Progenitor cell of endocrine pancreas (in vitro differentiated cells): ENCODE measurements around the gene NGRN. TPM values are rescaled to one million over a fixed set of nuclear protein-coding genes. Genes with fewer than 3 reads are reported as not detected.
A peak's percentile ranks its signal among the peaks of the same experiment; 100 is the strongest.

ENCODE experiments used
- DNase-seq: peaks from one replicate; pipeline ENCODE4 v3.0.0; 2021; ENCODE audit warnings: low spot score; ENCODE audit not compliant: unreplicated experiment
- H3K27ac Mint-ChIP-seq: 2 replicates; pipeline ENCODE4 v1.8.0; 2021; ENCODE audit warnings: mild to moderate bottlenecking, moderate library complexity, mixed read lengths
- H3K27me3 Mint-ChIP-seq: 2 replicates; pipeline ENCODE4 v1.8.0; 2021; ENCODE audit warnings: mixed read lengths
- H3K36me3 Mint-ChIP-seq: 2 replicates; pipeline ENCODE4 v1.8.0; 2022; ENCODE audit warnings: mixed read lengths; ENCODE audit not compliant: insufficient read depth
- H3K4me1 Mint-ChIP-seq: 2 replicates; pipeline ENCODE4 v1.8.0; 2021; ENCODE audit warnings: low read depth, mixed read lengths
- H3K4me3 Mint-ChIP-seq: 2 replicates; pipeline ENCODE4 v1.8.0; 2021; ENCODE audit warnings: low read depth, mild to moderate bottlenecking, moderate library complexity, mixed read lengths
- H3K9me3 Mint-ChIP-seq: 2 replicates; pipeline ENCODE4 v1.8.0; 2021; ENCODE audit warnings: low read depth, mixed read lengths
- CTCF ChIP-seq: fragments of 200-600 bp; sonication (generic); IDR thresholded peaks from one replicate; pipeline ENCODE4 v1.5.0; 2021; ENCODE audit warnings: antibody characterized with exemption, mild to moderate bottlenecking; ENCODE audit not compliant: unreplicated experiment
- total RNA-seq: library from RNA; stranded (reverse); gene quantifications from 2 replicates; pipeline ENCODE4 v1.2.1, GENCODE V29; 2021

NGRN gene
- total RNA-seq, 1 donor from 2014 or later: 121 TPM

GRCh38 chr15:90227816-90228772, 37.4 kb upstream of the NGRN start:
- no peak for DNase-seq
- peaks cover 6% of the 10 kb centered on the region for H3K4me1 Mint-ChIP-seq
- TF ChIP-seq CTCF: no peak

DNA sequence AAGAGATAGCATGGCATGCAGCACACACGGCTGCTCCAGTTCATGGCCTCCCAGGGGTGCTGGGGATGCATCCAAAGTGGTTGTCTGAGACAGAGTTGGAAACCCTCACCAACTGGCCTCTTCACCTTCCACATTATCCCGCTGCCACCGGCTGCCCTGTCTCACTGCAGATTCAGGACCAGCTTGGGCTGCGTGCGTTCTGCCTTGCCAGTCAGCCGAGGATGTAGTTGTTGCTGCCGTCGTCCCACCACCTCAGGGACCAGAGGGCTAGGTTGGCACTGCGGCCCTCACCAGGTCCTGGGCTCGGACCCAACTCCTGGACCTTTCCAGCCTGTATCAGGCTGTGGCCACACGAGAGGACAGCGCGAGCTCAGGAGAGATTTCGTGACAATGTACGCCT, 36.5 kb upstream of the NGRN start:
- Mint-ChIP-seq H3K27ac (no peak overlapping the region), H3K27me3 (no peaks in the 10 kb centered on the region), H3K4me3 (no peak overlapping the region), H3K4me1 (peaks cover 6% of the 10 kb centered on the region), H3K36me3 (peaks cover 12% of the 10 kb centered on the region), H3K9me3 (no peaks in the 10 kb centered on the region)
- TF ChIP-seq CTCF: no peak
- DNase-seq: no peak

More at GRCh38 chr15:90227816-90228772, 37.4 kb upstream of the NGRN start:
- no peak overlapping the region for H3K4me3 Mint-ChIP-seq
- no peaks in the 10 kb centered on the region for H3K9me3 Mint-ChIP-seq
- peaks cover 13% of the 10 kb centered on the region for H3K36me3 Mint-ChIP-seq
- no peaks in the 10 kb centered on the region for H3K27me3 Mint-ChIP-seq
- H3K27ac Mint-ChIP-seq: no peak overlapping the region

DNA sequence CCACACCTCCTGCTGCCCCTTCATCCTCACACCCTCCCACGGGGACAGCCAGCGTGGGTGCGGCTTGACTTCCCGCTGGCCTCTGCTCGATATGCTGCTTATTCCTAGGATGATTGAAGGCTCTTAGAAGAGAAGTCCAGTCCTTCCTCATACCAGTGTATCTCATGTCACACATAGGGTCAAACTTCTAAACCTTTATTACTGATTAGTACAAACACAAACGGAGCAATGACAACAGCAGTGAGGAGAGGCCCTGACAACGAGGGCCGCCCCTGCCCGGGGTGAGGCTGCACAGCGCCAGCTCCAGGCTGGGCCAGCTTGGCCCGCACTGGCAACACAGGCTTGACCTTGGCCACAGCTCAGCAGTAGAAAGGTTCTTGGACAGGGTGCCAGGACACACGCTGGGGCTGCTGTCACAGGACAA, 35.4 kb upstream of the NGRN start:
- Mint-ChIP-seq H3K4me3 (no peak overlapping the region), H3K4me1 (peaks cover 12% of the 10 kb centered on the region), H3K36me3 (peaks cover 9% of the 10 kb centered on the region), H3K9me3 (no peaks in the 10 kb centered on the region), H3K27ac (no peak overlapping the region), H3K27me3 (no peaks in the 10 kb centered on the region)
- TF ChIP-seq CTCF: no peak
- DNase-seq: no peak

DNA sequence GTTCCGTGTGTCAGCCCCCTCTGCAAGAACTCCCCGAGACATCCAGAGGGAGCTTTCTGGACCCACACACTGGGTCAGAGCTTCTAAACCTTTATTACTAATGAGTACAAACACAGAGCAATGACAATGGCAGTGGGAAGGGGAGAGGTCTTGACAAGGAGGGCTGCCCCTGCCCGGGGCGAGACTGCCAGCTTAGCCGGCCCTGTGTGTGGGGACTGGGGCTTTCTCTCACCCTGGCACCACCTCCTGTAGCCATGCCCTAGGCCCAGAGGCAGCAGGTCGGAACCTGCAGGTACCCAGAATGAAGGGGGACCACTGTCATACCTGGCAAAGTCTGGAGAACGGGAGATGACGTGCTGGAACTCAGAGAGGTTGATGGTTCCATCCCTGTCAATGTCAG, 34.9 kb upstream of the NGRN start:
- peaks cover 12% of the 10 kb centered on the region for H3K4me1 Mint-ChIP-seq
- peaks cover 9% of the 10 kb centered on the region for H3K36me3 Mint-ChIP-seq
- no peaks in the 10 kb centered on the region for H3K27me3 Mint-ChIP-seq
- no peak overlapping the region for H3K27ac Mint-ChIP-seq
- H3K9me3 Mint-ChIP-seq: no peaks in the 10 kb centered on the region
- TF ChIP-seq CTCF: no peak
- no peak for DNase-seq
- H3K4me3 Mint-ChIP-seq: no peak overlapping the region

- Mint-ChIP-seq H3K4me1 (peaks cover 12% of the 10 kb centered on the region), H3K9me3 (no peaks in the 10 kb centered on the region), H3K36me3 (peaks cover 6% of the 10 kb centered on the region), H3K27me3 (no peaks in the 10 kb centered on the region), H3K4me3 (peak overlapping the region; percentile 50), H3K27ac (peak overlapping the region; percentile 78)
- TF ChIP-seq CTCF: no peak
- DNase-seq: no peak
Observed at GRCh38 chr15:90231028-90232017, 34.1 kb upstream of the NGRN start.
